Measurements from ENCODE around the gene THADA. TPM values are rescaled to one million over a fixed set of nuclear protein-coding genes. Genes with fewer than 3 reads are reported as not detected.

THADA gene
- polyA plus RNA-seq, 1 donor (not counting 4 experiments of a cell fraction or from before 2014, with no cell fraction given), result 22.6 TPM

DNA sequence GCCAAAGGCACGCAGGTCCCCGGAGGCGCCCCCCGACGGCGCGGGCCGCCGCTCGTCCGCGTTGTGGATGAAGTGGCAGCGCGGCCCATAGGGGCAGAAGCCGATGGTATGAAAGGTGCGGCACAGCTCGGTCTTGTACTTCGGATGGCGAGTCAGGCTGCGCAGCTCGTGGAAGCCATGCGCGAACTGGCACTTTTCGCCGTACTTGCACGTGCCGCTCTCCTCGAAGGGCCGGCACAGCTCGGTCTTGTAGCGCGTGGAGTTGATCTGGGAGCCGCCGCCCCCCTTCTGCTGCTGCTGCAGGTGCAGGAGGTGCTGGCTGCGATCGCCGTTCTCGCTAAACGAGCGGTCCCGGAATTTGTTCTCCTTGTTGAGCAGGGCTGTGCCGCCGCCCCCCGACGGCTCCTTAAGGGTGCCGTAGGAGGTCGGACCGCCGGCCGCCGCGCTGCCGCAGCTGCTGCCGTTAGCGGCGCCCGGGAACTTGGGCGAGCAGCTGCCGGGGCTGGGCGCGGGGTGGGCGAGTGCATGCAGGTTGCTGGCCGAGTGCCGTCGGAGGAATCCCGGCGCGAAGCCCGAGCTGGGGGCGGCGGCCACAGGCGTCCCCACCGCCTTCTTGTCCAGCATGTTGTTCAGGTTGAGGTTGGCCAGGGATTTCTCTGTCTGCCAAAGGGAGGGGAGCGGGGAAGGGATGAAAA is 370.6 kb downstream of the THADA start:
- FAIRE-seq (no peak), DNase-seq (ENCODE audit: low read depth, low spot score) (no peak)
- H3K4me1 ChIP-seq (ENCODE audit: control insufficient read depth, extremely low read depth, insufficient read depth, low read length), result peaks cover 36% of the 10 kb centered on the region
- dilution Hi-C loops (cut with MboI; ENCODE audit: extremely low pct_ligation_motif_present, low sequenced_read_pairs), result no loop called here
- H3K27ac ChIP-seq (ENCODE audit: control insufficient read depth, insufficient read depth, low read length), result peak overlapping the region; percentile 89
- no peaks in the 10 kb centered on the region for H3K27me3 ChIP-seq (ENCODE audit: control insufficient read depth, extremely low read depth, insufficient read depth, low read length)
- H3K4me2 ChIP-seq (ENCODE audit: control insufficient read depth, extremely low read depth, insufficient read depth, low read depth, low read length), result peak overlapping the region; percentile 10
- peak overlapping the region; percentile 87 to 96 (median 92) for H3K4me3 ChIP-seq (ENCODE audit: control insufficient read depth in 2 of 3, extremely low read depth in 1 of 3, insufficient read depth in 2 of 3, low read depth in 1 of 3, low read length in 3 of 3)
- H3K36me3 ChIP-seq (ENCODE audit: control insufficient read depth in 2 of 2, extremely low read depth in 1 of 2, insufficient read depth in 2 of 2, low read length in 2 of 2), result peaks cover 4 to 15% of the 10 kb centered on the region in 2 experiments
- no peaks in the 10 kb centered on the region for H3K9me3 ChIP-seq (ENCODE audit: control insufficient read depth, low read depth, low read length)
- peaks cover 16% of the 10 kb centered on the region for H4K20me1 ChIP-seq (ENCODE audit: control insufficient read depth, extremely low read depth, insufficient read depth, low read length)
- H2AFZ ChIP-seq (ENCODE audit: control insufficient read depth, low read length), result no peak overlapping the region
- no peaks in the 10 kb centered on the region for H3K9me1 ChIP-seq (ENCODE audit: control insufficient read depth, extremely low read depth, insufficient read depth, low read length)
- no peak for TF ChIP-seq EZH2 (IDR thresholded peaks at IDR 0.05; ENCODE audit: low read length)
- TF ChIP-seq, protein P1, sequence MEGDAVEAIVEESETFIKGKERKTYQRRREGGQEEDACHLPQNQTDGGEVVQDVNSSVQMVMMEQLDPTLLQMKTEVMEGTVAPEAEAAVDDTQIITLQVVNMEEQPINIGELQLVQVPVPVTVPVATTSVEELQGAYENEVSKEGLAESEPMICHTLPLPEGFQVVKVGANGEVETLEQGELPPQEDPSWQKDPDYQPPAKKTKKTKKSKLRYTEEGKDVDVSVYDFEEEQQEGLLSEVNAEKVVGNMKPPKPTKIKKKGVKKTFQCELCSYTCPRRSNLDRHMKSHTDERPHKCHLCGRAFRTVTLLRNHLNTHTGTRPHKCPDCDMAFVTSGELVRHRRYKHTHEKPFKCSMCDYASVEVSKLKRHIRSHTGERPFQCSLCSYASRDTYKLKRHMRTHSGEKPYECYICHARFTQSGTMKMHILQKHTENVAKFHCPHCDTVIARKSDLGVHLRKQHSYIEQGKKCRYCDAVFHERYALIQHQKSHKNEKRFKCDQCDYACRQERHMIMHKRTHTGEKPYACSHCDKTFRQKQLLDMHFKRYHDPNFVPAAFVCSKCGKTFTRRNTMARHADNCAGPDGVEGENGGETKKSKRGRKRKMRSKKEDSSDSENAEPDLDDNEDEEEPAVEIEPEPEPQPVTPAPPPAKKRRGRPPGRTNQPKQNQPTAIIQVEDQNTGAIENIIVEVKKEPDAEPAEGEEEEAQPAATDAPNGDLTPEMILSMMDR (optimal IDR thresholded peaks at IDR 0.05 in 1 of 3, IDR thresholded peaks at IDR 0.05 in 1 of 3, conservative IDR thresholded peaks at IDR 0.05 in 1 of 3; ENCODE audit: extremely low read depth in 1 of 3, insufficient read depth in 2 of 3, low read length in 3 of 3), result no peak
- H3K9ac ChIP-seq (ENCODE audit: control insufficient read depth, extremely low read depth, insufficient read depth, low read length), result peak overlapping the region; percentile 94
- peaks cover 50% of the 10 kb centered on the region for H3K79me2 ChIP-seq (ENCODE audit: control insufficient read depth, insufficient read depth, low read length)

DNA sequence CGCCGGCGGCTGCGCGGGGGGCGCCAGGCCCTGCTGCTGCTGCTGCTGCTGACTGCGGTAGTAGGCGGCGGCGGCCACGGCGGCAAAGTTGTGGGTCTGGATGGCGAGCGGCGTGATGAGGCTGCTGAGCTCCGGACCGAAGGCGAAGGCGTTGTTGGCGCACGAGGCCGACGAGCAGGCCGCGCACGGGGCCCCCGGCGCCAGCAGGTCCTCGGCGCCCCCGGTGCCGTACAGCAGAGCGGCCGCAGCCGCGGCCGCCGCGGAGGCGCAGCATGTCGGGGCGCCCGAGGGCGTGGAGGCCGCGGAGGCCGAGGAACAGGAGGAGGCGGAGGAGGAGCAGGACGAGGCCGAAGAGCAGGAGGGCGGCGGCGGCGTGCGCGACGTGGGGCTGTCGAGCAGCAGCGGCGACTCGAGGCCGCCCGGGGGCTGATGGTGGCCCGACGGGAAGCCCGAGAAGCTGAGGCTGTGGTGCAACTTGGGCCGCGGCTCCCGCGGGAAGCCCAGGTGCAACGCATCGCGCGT is 371.2 kb downstream of the THADA start:
- Histone ChIP-seq H3K9ac (ENCODE audit: control insufficient read depth, extremely low read depth, insufficient read depth, low read length) (peak overlapping the region; percentile 94), H3K4me1 (ENCODE audit: control insufficient read depth, extremely low read depth, insufficient read depth, low read length) (peaks cover 42% of the 10 kb centered on the region), H3K79me2 (ENCODE audit: control insufficient read depth, insufficient read depth, low read length) (peaks cover 50% of the 10 kb centered on the region), H3K36me3 (ENCODE audit: control insufficient read depth in 2 of 2, extremely low read depth in 1 of 2, insufficient read depth in 2 of 2, low read length in 2 of 2) (peaks cover 4 to 14% of the 10 kb centered on the region in 2 experiments), H3K9me3 (ENCODE audit: control insufficient read depth, low read depth, low read length) (no peaks in the 10 kb centered on the region), H3K4me2 (ENCODE audit: control insufficient read depth, extremely low read depth, insufficient read depth, low read depth, low read length) (no peak overlapping the region), H3K9me1 (ENCODE audit: control insufficient read depth, extremely low read depth, insufficient read depth, low read length) (no peaks in the 10 kb centered on the region), H3K4me3 (ENCODE audit: control insufficient read depth in 2 of 3, extremely low read depth in 1 of 3, insufficient read depth in 2 of 3, low read depth in 1 of 3, low read length in 3 of 3) (peak overlapping the region; percentile 87 to 96 (median 92)), H4K20me1 (ENCODE audit: control insufficient read depth, extremely low read depth, insufficient read depth, low read length) (peaks cover 16% of the 10 kb centered on the region), H3K27me3 (ENCODE audit: control insufficient read depth, extremely low read depth, insufficient read depth, low read length) (no peaks in the 10 kb centered on the region), H3K27ac (ENCODE audit: control insufficient read depth, insufficient read depth, low read length) (peak overlapping the region; percentile 89), H2AFZ (ENCODE audit: control insufficient read depth, low read length) (no peak overlapping the region)
- no peak for DNase-seq (ENCODE audit: low read depth, low spot score)
- no peak for FAIRE-seq
- dilution Hi-C loops (cut with MboI; ENCODE audit: extremely low pct_ligation_motif_present, low sequenced_read_pairs), result no loop called here
- TF ChIP-seq EZH2 (IDR thresholded peaks at IDR 0.05; ENCODE audit: low read length), result no peak
- TF ChIP-seq, protein P1 (optimal IDR thresholded peaks at IDR 0.05 in 1 of 3, IDR thresholded peaks at IDR 0.05 in 1 of 3, conservative IDR thresholded peaks at IDR 0.05 in 1 of 3; ENCODE audit: extremely low read depth in 1 of 3, insufficient read depth in 2 of 3, low read length in 3 of 3), result no peak

Measured in keratinocyte (primary cell).